ENCODE data around the gene SOBP.
A peak's percentile ranks its signal among the peaks of the same experiment; 100 is the strongest.

The SOBP gene

DNA sequence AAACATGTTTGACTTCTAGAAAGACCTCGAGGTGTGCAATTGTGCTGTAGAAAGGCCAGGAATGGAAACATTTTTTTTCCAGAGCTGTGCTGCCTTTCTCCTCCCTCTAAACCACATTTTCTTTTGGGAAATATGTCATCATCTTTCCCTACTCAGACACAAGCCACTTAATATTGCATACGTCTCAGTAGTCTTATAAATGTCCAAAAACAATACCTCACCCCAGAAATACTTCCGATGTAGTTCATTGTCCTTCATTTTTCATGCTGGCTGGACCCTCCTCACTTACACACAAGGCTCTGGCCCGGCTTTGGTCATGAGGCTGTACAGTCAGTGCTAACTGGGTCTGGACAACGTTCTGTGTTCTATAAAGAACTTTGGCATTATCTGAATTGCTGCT lies 207.8 kb downstream of the SOBP start:
- no peak for DNase-seq

DNA sequence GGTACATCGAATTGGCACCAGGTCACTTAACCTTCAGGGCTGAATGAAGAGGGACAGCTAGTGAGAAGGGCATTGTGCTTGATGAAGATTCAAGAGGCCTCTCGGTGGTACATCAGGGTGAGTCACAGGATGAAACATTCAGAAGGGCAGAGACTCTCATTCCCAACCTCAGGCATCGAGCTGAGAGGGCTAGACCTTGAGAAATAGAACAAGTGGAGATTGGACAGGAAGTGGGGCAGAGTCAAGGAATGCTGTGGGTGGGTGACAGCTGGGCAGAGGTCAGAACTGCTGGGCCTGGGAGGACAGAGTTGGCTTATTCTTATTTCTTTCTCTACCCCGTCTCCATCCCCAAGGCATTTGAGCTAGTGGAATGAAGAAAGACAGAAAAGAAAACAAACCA lies 208.2 kb downstream of the SOBP start:
- DNase-seq, result no peak

DNA sequence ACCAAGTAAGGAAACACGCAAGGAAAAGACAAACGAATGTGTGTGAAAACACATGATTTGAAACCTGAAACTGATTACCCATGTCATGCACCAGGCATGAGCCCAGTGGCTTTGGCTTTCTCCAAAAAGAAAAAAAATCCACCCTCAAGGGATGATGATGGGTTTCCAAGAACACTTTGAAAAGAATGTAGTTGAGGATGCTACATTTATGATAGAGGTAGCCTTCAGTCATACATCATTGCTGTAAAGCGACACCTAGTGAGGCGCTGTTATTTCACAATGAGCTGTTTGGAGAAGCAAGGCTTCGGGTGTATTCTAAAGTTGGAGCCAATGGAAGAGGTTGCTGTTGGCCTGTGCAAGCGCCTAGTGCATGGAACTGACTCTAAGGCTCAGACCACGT lies 209.3 kb downstream of the SOBP start:
- no peak for DNase-seq

DNA sequence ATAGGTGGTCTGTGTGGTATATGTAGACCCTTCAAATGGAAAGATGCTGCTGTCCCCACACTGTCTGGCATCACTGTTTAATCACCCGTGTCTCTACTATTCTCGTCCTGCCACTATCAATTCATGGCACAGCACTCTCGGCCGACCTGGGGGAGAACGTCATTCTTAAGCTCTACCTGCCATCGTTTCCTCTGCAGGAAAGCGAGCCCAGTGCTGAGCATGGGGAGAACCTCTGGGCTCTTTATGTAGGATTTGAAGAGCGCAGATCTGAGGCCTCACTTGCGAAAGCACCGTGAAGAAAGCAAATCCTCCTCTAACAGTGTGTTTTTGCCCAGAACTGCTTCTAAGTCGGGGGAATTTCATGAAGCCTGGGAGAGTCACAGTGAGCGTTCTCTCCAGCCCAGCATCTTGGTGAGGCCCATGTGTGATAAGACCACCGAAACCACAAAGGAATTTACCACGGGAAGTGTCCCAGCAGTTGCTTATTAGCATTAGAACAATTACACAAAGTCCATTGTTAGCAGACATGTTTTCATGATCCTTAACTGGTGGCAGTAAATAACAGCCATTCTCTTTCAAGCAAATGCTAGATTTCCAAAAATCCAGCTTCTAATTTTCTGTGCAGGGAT lies 209.9 kb downstream of the SOBP start:
- DNase-seq, result no peak

DNA sequence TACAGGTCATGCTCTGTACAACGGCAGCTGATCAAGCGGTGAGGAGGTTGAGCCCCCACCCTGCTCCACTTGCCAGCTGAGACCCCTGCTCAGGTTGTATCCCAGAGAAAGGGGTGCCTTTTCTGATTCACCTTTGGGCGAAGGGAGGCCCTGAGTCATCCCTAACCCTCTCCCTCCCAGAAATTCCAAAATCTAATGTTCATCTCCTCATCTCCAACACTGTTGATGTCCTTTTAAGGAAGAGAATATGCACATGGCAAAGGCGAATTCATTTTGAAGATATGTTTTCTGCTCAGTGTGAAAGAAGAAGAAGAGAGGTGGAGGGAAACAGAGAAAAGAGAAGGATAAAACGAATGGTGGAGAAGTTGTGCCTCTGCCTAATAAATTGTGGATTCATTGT lies 213.7 kb downstream of the SOBP start:
- no peak for DNase-seq

DNA sequence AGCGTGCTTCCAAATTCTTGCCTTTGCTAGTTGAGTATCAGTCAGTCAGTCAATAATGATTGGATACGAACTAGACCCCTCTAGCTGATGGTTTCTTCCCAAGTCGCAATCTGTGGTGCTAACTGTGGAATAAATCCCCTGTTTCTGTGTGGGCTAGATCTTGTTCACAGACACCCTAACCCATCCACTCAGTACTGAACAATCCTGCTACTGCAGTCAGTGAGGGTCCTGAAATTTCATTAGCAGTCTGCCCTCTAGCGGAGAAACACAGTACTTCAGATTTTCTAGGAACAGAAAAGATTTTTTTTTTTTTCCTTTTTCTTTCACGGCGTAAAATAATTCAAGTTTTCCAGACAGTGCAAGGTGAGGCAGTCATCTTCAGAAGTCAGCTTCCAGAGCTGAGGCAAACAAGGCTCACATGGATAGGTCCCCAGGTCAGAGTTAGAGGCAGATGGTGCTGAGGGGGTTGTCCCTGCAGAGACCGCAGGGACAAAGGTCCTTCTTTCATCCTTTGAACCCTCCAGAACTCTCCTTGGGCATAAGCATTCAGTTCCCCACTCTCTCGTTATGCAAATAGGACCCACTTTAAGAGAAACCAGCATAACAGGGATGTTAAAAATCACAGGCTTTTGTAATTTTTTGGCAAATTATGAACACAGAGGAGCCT lies 214.6 kb downstream of the SOBP start:
- peak; percentile 10 for DNase-seq

DNA sequence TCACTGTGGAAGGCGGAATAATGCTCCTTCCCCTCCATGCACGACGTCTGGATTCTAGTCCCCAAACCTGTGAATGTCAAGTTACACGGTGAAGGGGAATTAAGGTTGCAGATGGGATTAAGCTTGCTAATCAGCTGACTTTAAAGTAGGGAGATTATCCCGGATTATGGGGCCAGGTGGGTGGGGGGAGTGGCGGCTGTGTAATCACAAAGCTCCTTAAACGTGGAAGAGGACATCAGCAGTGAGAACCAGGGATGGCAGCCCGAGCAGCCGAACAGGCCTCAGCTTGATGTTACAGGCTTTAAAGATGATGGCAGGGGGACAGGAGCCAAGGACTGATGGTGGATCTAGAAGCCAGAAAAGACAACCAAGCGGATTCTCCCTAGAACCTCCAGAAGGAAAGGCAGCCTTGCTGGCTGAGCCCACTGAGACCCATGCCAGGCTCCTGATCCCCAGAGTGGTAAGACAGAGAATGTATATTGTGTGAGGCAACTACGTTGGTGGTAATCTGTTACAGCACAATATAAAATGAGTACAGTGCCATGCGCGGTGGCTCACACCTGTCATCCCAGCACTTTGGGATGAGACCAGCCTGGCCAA lies 216.7 kb downstream of the SOBP start:
- DNase-seq, result no peak

DNA sequence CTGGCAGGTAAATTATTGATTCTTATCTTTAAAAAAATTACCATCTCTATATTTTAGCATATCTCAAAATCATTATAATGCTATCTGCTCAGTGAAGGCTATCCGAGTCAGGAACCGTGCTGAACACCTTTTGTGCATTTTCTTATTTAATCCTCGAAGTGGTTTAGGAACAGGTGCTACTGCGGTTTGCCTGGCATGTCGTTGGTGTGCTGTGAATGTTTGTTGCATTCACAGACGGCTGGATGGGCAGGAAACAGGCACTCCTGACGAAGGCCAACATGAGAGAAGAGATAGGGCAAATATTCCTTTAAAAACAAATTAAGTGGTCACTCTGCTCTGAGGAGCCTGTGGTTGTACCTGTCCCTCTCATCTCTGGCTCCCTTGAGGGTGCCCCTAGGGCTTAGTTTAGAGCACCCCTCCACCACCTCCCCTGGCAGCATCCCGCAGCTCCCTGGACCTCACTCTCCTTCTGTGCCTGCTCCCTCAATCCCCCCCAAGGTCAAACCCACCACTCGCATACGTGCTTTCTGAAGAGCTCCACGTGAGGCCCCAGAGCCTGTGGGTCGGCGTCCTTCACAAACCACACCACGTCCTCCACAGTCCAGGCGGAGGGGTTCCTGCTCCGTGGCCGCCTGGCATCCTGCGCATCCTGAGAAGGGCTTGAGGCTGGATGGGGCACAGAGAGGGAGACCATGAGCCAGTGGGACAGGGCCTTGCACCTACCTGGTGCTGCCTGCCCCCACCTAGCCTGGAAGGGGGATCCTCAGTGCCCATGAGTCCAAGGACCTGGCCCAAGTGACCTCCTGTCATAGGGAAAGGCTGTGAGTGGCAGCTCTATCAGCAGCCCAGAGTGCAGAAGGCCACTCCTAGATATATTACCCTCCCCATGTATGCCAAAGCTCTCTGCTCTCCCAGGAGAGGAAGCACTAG lies 217.7 kb downstream of the SOBP start:
- DNase-seq, result peak; percentile 85

DNA sequence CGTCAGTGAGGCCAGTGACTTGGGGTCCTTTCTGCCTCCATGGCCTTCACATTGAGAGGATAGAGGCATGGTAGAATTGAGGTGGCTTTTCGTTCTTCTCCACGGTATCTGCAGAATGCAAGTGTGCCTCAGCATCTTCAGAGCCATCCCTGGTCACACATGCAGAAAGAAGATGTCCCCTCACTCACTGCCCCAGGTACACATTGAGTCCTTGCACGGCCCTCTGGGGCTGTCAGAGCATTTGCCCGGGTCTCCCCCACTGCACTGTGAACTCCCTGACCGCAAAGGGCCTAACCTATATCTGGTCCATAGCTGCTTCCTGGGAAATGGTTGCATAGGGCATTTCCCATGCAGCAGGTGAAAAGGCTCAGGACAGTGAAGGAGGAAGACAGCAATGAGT lies 218.5 kb downstream of the SOBP start:
- no peak for DNase-seq

DNA sequence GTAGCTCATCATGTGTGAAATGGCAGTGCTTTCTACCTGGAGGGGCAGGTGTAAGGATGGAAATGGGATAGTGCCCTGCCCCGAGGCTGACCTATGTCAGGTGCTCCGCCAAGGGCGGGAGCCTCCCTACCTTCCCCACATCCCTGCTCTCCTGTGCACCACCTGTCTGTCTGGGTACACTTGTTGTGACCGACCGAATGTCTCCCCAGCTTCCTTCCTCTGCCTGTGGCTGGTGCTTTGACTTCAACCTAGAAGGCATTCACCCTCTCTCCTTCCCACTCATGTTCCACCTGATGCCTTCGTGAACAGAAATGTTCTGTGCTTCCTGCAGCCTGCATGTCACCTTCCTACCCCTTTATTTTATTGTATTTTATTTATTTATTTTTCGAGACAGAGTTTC lies 219.4 kb downstream of the SOBP start:
- DNase-seq, result no peak
